Lower leg skin (tissue), 4 donors: Measurements from ENCODE around the gene RFXANK. TPM values are rescaled to one million over a fixed set of nuclear protein-coding genes. Genes with fewer than 3 reads are reported as not detected.

Experiments
- DNase-seq, 2 donors: peaks; one replicate each; pipeline ENCODE4 v3.0.0-alpha.2; 2019; ENCODE audit warnings: low spot score in 2 of 2
- H3K4me3 ChIP-seq: fragments of 200-600 bp; sonication (generic); 2 replicates; pipeline ENCODE4 v1.5.1; 2017; ENCODE audit warnings: mild to moderate bottlenecking, low read depth; ENCODE audit not compliant: poor library complexity, severe bottlenecking
- POLR2A ChIP-seq, 2 donors: fragments of 450-650 bp; IDR thresholded peaks; one replicate each; pipeline ENCODE4 v1.6.1; 2016 to 2017; ENCODE audit warnings: antibody characterized with exemption in 2 of 2, mild to moderate bottlenecking in 1 of 2, moderate library complexity in 1 of 2
- WGBS, 2 donors: methylation state at CpG; one replicate each; pipeline ENCODE4 v1.1.5; 2018; 5-methylcytosine and 5-hydroxymethylcytosine counted together
- intact Hi-C: fragments of 100-400 bp; cut with DNase I; formaldehyde crosslinking; loops from one replicate; pipeline ENCODE4 v1.15.0; 2023; ENCODE audit warnings: low total_unique reads
- total RNA-seq, 4 donors: library from RNA; depleted of rRNA; stranded (reverse); fragments of >200 nt; gene quantifications; one replicate each; pipeline ENCODE4 v1.1.0, GENCODE V29; 2016
- TF ChIP-seq, protein P1 (sequence below), 3 donors: fragments of 450-650 bp; IDR thresholded peaks; one replicate each; pipeline ENCODE4 v1.5.1; 2016; ENCODE audit warnings: antibody characterized with exemption in 3 of 3, mild to moderate bottlenecking in 3 of 3, moderate library complexity in 2 of 3

RFXANK gene
- 10 to 100 TPM; 40.1 to 59.0 (median 48.8) TPM for total RNA-seq

DNA sequence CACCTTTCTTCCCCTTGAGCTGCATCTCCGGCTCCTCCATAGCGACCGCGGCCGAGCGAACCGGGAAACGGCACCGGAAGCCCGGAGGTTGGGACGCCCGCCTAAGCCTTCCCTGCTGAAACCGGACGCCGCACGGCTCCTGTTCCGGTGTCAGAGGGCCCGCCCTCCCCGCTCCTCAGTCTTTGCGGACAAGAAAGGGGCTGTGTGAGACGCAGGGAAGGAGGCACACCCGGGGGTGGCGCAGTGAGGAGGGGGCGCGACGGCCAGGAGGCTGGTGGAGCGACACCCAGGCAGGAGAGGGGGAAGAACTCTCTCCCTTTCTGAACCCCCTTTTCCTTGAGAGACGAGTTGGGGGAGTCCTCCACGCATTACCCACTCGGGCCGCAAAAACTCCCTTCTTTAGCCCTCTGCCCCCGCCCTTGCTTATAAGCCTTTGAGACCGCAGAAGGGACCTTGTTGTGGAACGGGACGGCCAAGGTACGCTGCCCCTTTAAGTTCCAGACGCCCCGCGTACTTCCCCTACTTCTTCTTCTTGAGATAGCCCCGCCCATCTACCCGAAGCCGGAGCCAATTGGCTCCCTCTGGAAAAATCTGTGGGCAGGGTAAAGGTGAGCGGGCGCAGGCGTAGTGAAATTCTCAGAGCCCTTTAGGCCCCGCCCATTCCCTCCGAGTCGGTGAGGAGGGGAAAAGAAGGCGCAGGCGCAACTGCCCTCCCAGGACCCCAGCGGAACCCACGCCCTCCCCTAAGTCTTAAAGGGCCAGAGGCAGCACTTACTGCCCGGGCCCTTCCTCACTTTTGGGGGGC lies at the start of gene RFXANK, which contains the start of gene BORCS8:
RFXANK (plus strand) TSS at position 181 of the 805 bp plus-strand sequence. CDS start 1,689 bp downstream, outside the sequence.
BORCS8 (minus strand) TSS at position 75 of the 805 bp plus-strand sequence; CDS start at position 40, 35 bp downstream.
- WGBS, 2 donors: 0 to 1% methylated on average over 52 to 53 of the region's 53 CpGs
- peak within 1 kb of the TSS; percentile 89 for H3K4me3 ChIP-seq
- TF ChIP-seq, protein P1, sequence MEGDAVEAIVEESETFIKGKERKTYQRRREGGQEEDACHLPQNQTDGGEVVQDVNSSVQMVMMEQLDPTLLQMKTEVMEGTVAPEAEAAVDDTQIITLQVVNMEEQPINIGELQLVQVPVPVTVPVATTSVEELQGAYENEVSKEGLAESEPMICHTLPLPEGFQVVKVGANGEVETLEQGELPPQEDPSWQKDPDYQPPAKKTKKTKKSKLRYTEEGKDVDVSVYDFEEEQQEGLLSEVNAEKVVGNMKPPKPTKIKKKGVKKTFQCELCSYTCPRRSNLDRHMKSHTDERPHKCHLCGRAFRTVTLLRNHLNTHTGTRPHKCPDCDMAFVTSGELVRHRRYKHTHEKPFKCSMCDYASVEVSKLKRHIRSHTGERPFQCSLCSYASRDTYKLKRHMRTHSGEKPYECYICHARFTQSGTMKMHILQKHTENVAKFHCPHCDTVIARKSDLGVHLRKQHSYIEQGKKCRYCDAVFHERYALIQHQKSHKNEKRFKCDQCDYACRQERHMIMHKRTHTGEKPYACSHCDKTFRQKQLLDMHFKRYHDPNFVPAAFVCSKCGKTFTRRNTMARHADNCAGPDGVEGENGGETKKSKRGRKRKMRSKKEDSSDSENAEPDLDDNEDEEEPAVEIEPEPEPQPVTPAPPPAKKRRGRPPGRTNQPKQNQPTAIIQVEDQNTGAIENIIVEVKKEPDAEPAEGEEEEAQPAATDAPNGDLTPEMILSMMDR (IDR thresholded peaks at IDR 0.05): no peak
- no peak for TF ChIP-seq POLR2A (IDR thresholded peaks at IDR 0.05)
- DNase-seq: peak; percentile 100
- intact Hi-C loops: no loop called here

- H3K4me3 ChIP-seq: no peak overlapping the region
- WGBS, 2 donors: 73 to 75% methylated on average over 12 of the region's 12 CpGs
- no peak for TF ChIP-seq POLR2A (IDR thresholded peaks at IDR 0.05)
- TF ChIP-seq, protein P1 (IDR thresholded peaks at IDR 0.05): no peak
- no peak for DNase-seq
- intact Hi-C loops: no loop called here
These were observed 49.7 kb upstream of the RFXANK start for GRCh38 chr19:19142347-19142746.

DNA sequence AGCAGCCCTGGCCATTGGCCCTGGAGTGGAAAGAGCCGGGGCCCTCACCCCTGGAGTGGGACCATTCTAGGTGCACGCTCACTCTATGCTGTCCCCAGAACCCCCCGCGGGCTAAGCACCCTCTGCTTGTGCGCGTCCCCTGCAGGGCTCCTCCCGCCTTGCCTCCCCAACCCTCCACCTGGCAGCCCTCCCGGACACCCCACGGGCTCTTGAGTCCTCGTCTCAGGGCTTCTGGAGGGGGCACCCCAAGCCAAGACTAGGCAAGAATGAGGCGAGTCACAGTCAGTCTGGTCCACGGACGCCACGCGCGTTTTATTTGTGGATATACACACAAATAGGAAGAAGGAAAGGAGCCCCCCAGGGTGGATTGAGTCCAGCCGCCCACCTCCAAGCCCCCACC lies 46.8 kb upstream of the RFXANK start:
- H3K4me3 ChIP-seq: no peak overlapping the region
- intact Hi-C loops: loop anchor here (5.0 kb wide), 1 partner anchor 197 kb away; no protein-coding TSS in a partner anchor
- TF ChIP-seq POLR2A (IDR thresholded peaks at IDR 0.05): no peak
- TF ChIP-seq, protein P1 (IDR thresholded peaks at IDR 0.05): no peak
- DNase-seq: no peak
- WGBS, 2 donors: 79 to 85% methylated on average over 15 to 16 of the region's 17 CpGs

DNA sequence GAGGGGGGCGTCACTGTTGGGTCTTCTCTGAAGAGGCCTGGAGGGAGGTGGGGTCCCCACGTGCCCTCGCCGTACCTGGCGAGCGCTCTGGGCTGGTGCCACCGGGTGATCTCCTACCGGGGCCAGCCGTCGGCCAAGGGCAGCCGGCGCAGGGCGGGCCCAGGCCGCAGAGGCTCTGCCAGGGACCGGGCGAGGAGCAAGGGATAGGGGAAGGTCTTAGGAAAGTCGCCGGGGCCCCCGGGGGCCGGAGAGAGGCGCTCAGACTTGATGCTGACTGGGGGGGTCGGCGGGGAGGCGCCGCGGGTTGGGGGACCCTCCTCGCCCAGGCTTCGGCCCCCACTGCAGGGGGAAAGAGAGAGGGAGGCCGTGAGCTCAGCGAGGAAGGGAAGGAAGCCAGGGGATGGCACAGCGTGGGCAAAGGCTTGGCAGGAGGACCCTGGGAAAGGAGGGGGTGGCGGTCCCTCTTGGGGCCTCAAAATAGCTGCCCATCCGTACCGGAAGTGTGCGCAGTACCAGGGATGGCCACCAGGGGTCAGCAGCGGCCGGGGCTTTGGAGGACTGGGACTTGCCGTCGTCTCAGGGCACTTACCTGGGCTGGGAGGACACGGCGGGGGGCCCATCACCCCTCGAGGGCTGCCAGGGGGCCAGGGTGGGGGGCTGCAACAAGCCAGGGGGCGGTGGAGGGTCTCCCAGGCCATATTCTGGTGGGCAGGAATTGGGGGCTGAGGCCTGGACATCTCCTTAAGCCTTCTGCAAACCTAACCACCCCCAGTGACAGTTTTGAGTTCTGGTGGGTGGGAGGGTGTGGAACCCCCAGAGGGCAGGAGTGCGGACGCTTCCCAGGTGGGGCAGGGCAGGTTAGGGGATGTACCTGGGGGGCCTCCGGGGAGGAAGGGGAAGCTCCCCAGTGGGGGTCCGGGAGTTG lies 46.1 kb upstream of the RFXANK start:
- 31 to 34% methylated on average over 38 to 45 of the region's 47 CpGs for WGBS, 2 donors
- intact Hi-C loops: loop anchor here (5.0 kb wide), 1 partner anchor 196 kb away; no protein-coding TSS in a partner anchor
- TF ChIP-seq, protein P1 (IDR thresholded peaks at IDR 0.05): peak in 1 of 3 donors; percentile 85
- no peak for TF ChIP-seq POLR2A (IDR thresholded peaks at IDR 0.05)
- peak; percentile 66 to 97 for DNase-seq
- H3K4me3 ChIP-seq: no peak overlapping the region

GRCh38 chr19:19146865-19147264 lies 45.2 kb upstream of the RFXANK start:
- WGBS, 2 donors: 95 to 96% methylated on average over 7 of the region's 7 CpGs
- H3K4me3 ChIP-seq: no peak overlapping the region
- TF ChIP-seq, protein P1 (IDR thresholded peaks at IDR 0.05): no peak
- no peak for TF ChIP-seq POLR2A (IDR thresholded peaks at IDR 0.05)
- intact Hi-C loops: loop anchor here (5.0 kb wide), 1 partner anchor 195 kb away; no protein-coding TSS in a partner anchor
- no peak for DNase-seq
